GM23338 (cell line): Measurements from ENCODE around the gene RPEL1. TPM values are rescaled to one million over a fixed set of nuclear protein-coding genes. Genes with fewer than 3 reads are reported as not detected.
"Not testable (repeated sequence)": the region's sequence is repeated elsewhere in the genome, so short reads cannot be mapped to it uniquely, and the experiment has no call there.

ENCODE experiments used
- ATAC-seq: fragments of 200-7000 bp; cut with Tn5 transposase; 3 replicates; pipeline ENCODE4 v1.9.1; 2020
- DNase-seq: peaks from one replicate; pipeline ENCODE4 v3.0.0-alpha.2; 2015; ENCODE audit warnings: low spot score
- H2AFZ ChIP-seq: fragments of 200-600 bp; sonication (generic); 2 replicates; pipeline ENCODE4 v1.8.0; 2016; ENCODE audit warnings: antibody characterized with exemption, mild to moderate bottlenecking, moderate library complexity
- H3F3A ChIP-seq: fragments of 200-600 bp; sonication (generic); replicated peaks from 2 replicates; pipeline ENCODE4 v1.8.0; 2017; ENCODE audit warnings: antibody characterized with exemption, mixed run types, low read depth
- H3K27ac ChIP-seq: fragments of 200-600 bp; sonication (generic); 2 replicates; pipeline ENCODE4 v1.6.1; 2016; ENCODE audit warnings: low read depth
- H3K27me3 ChIP-seq: fragments of 200-600 bp; sonication (generic); 2 replicates; pipeline ENCODE4 v1.8.0; 2016; ENCODE audit warnings: mild to moderate bottlenecking, mixed run types, moderate library complexity; ENCODE audit not compliant: insufficient read depth
- H3K36me3 ChIP-seq: fragments of 200-600 bp; sonication (generic); 2 replicates; pipeline ENCODE4 v1.8.0; 2016; ENCODE audit warnings: mild to moderate bottlenecking; ENCODE audit not compliant: insufficient read depth
- H3K4me1 ChIP-seq: fragments of 200-600 bp; sonication (generic); 2 replicates; pipeline ENCODE4 v1.8.0; 2016; ENCODE audit warnings: mild to moderate bottlenecking, moderate library complexity; ENCODE audit not compliant: insufficient read depth
- H3K4me2 ChIP-seq: fragments of 200-600 bp; sonication (generic); 2 replicates; pipeline ENCODE4 v1.7.1; 2017; ENCODE audit warnings: mixed run types
- H3K4me3 ChIP-seq: fragments of 200-600 bp; sonication (generic); 2 replicates; pipeline ENCODE4 v1.6.1; 2016; ENCODE audit warnings: mixed run types
- H3K79me2 ChIP-seq: fragments of 200-600 bp; sonication (generic); replicated peaks from 2 replicates; pipeline ENCODE4 v1.8.0; 2017; ENCODE audit warnings: mild to moderate bottlenecking; ENCODE audit not compliant: insufficient read depth
- H3K9me2 ChIP-seq: fragments of 200-600 bp; sonication (generic); 2 replicates; pipeline ENCODE4 v1.8.0; 2017; ENCODE audit not compliant: insufficient read depth
- H4K20me1 ChIP-seq: fragments of 200-600 bp; sonication (generic); replicated peaks from 2 replicates; pipeline ENCODE4 v1.8.0; 2017; ENCODE audit warnings: mild to moderate bottlenecking; ENCODE audit not compliant: insufficient read depth
- H3K27ac Mint-ChIP-seq: 2 replicates; pipeline ENCODE4 v1.8.0; 2020; ENCODE audit warnings: inconsistent platforms, mild to moderate bottlenecking, moderate library complexity, mixed read lengths
- H3K27me3 Mint-ChIP-seq: 3 replicates; pipeline ENCODE4 v1.8.0; 2022; ENCODE audit warnings: low read depth, mild to moderate bottlenecking, moderate library complexity, mixed read lengths, inconsistent platforms; ENCODE audit not compliant: insufficient read depth, poor library complexity
- H3K36me3 Mint-ChIP-seq: 3 replicates; pipeline ENCODE4 v1.8.0; 2021; ENCODE audit warnings: low read depth, mild to moderate bottlenecking, inconsistent platforms, moderate library complexity, mixed read lengths
- H3K4me1 Mint-ChIP-seq: 3 replicates; pipeline ENCODE4 v1.8.0; 2020; ENCODE audit warnings: mild to moderate bottlenecking, inconsistent platforms, mixed read lengths
- H3K4me3 Mint-ChIP-seq: 3 replicates; pipeline ENCODE4 v1.8.0; 2021; ENCODE audit warnings: moderate library complexity, mild to moderate bottlenecking, inconsistent platforms, mixed read lengths
- H3K9me3 Mint-ChIP-seq: 3 replicates; pipeline ENCODE4 v1.8.0; 2020; ENCODE audit warnings: moderate library complexity, mild to moderate bottlenecking, inconsistent platforms, mixed read lengths
- EZH2 ChIP-seq: fragments of 200-600 bp; sonication (generic); IDR thresholded peaks from one replicate; pipeline ENCODE4 v1.8.0; 2017; ENCODE audit warnings: antibody characterized with exemption, mild to moderate bottlenecking, low read depth; ENCODE audit not compliant: unreplicated experiment
- POLR2AphosphoS5 ChIP-seq: IDR thresholded peaks from 2 replicates; pipeline ENCODE4 v1.6.1; 2016; ENCODE audit warnings: antibody characterized with exemption, low read depth
- ZNF331 ChIP-seq: fragments of 250-450 bp; sonication (Bioruptor Pico); IDR thresholded peaks from 2 replicates; pipeline ENCODE4 v1.5.0; 2020; ENCODE audit warnings: low read depth, mild to moderate bottlenecking, moderate library complexity
- polyA plus RNA-seq: library from polyadenylated mRNA; unstranded; fragments of >200 nt; fragmentation: Nextera tagmentation; extraction: Ambion mirVana; gene quantifications from 2 replicates; pipeline ENCODE4 v1.2.1, GENCODE V29; 2016
- total RNA-seq: library from RNA; depleted of rRNA; stranded (reverse); fragments of >200 nt; shearing (Covaris generic); gene quantifications from 2 replicates; pipeline ENCODE4 v1.2.3, GENCODE V29; 2014
- TF ChIP-seq, protein P1 (sequence below): fragments of 250-450 bp; sonication (Bioruptor Pico); IDR thresholded peaks from 2 replicates; pipeline ENCODE4 v1.5.0; 2020; ENCODE audit warnings: mild to moderate bottlenecking, moderate library complexity
- TF ChIP-seq, protein P2 (sequence below): IDR thresholded peaks from 2 replicates; pipeline ENCODE4 v1.6.1; 2016; ENCODE audit warnings: antibody characterized with exemption
- TF ChIP-seq, protein P3 (sequence below): IDR thresholded peaks from one replicate; pipeline ENCODE4 v1.6.1; 2018; ENCODE audit warnings: antibody characterized with exemption; ENCODE audit not compliant: unreplicated experiment
- TF ChIP-seq, protein P4 (sequence below), 2 experiments: fragments of 200-600 bp in 1 of 2; sonication (generic) in 1 of 2; conservative IDR thresholded peaks; 2 replicates each; pipeline versions ENCODE4 v1.5.1 to v1.6.1; 2016 to 2017; ENCODE audit warnings: antibody characterized with exemption in 2 of 2, low read depth in 2 of 2, mild to moderate bottlenecking in 2 of 2, moderate library complexity in 1 of 2

The RPEL1 gene
- total and polyA plus RNA-seq, 2 experiments from 2014 or later: not detected

DNA sequence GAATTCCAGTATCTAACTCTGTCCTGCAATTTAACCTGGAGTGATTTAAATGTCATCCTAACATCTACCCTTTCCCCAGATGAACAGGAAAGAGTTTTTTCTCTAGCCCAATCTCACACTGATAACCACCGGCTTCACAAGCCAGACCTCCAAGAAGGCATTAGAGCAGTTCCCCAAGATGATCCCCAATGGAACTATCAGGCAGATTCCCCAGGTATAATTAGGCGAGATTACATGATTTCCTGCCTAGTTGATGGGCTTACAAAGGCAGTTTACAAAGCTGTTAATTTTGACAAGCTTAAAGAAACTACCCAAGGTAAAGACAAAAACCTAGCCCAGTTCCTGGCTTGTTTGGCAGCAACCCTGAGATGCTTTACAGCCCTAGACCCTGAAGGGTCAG, 38.5 kb upstream of the RPEL1 start (continued):
- TF ChIP-seq, protein P1, sequence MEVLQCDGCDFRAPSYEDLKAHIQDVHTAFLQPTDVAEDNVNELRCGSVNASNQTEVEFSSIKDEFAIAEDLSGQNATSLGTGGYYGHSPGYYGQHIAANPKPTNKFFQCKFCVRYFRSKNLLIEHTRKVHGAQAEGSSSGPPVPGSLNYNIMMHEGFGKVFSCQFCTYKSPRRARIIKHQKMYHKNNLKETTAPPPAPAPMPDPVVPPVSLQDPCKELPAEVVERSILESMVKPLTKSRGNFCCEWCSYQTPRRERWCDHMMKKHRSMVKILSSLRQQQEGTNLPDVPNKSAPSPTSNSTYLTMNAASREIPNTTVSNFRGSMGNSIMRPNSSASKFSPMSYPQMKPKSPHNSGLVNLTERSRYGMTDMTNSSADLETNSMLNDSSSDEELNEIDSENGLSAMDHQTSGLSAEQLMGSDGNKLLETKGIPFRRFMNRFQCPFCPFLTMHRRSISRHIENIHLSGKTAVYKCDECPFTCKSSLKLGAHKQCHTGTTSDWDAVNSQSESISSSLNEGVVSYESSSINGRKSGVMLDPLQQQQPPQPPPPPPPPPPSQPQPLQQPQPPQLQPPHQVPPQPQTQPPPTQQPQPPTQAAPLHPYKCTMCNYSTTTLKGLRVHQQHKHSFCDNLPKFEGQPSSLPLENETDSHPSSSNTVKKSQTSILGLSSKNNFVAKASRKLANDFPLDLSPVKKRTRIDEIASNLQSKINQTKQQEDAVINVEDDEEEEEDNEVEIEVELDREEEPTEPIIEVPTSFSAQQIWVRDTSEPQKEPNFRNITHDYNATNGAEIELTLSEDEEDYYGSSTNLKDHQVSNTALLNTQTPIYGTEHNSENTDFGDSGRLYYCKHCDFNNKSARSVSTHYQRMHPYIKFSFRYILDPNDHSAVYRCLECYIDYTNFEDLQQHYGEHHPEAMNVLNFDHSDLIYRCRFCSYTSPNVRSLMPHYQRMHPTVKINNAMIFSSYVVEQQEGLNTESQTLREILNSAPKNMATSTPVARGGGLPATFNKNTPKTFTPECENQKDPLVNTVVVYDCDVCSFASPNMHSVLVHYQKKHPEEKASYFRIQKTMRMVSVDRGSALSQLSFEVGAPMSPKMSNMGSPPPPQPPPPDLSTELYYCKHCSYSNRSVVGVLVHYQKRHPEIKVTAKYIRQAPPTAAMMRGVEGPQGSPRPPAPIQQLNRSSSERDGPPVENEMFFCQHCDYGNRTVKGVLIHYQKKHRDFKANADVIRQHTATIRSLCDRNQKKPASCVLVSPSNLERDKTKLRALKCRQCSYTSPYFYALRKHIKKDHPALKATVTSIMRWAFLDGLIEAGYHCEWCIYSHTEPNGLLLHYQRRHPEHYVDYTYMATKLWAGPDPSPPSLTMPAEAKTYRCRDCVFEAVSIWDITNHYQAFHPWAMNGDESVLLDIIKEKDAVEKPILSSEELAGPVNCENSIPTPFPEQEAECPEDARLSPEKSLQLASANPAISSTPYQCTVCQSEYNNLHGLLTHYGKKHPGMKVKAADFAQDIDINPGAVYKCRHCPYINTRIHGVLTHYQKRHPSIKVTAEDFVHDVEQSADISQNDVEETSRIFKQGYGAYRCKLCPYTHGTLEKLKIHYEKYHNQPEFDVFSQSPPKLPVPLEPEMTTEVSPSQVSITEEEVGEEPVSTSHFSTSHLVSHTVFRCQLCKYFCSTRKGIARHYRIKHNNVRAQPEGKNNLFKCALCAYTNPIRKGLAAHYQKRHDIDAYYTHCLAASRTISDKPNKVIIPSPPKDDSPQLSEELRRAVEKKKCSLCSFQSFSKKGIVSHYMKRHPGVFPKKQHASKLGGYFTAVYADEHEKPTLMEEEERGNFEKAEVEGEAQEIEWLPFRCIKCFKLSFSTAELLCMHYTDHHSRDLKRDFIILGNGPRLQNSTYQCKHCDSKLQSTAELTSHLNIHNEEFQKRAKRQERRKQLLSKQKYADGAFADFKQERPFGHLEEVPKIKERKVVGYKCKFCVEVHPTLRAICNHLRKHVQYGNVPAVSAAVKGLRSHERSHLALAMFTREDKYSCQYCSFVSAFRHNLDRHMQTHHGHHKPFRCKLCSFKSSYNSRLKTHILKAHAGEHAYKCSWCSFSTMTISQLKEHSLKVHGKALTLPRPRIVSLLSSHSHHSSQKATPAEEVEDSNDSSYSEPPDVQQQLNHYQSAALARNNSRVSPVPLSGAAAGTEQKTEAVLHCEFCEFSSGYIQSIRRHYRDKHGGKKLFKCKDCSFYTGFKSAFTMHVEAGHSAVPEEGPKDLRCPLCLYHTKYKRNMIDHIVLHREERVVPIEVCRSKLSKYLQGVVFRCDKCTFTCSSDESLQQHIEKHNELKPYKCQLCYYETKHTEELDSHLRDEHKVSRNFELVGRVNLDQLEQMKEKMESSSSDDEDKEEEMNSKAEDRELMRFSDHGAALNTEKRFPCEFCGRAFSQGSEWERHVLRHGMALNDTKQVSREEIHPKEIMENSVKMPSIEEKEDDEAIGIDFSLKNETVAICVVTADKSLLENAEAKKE (CRISPR knock-in tag): no peak
- TF ChIP-seq, protein P2, sequence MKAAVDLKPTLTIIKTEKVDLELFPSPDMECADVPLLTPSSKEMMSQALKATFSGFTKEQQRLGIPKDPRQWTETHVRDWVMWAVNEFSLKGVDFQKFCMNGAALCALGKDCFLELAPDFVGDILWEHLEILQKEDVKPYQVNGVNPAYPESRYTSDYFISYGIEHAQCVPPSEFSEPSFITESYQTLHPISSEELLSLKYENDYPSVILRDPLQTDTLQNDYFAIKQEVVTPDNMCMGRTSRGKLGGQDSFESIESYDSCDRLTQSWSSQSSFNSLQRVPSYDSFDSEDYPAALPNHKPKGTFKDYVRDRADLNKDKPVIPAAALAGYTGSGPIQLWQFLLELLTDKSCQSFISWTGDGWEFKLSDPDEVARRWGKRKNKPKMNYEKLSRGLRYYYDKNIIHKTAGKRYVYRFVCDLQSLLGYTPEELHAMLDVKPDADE: no peak
- no peak for TF ChIP-seq POLR2AphosphoS5
- TF ChIP-seq, protein P3, sequence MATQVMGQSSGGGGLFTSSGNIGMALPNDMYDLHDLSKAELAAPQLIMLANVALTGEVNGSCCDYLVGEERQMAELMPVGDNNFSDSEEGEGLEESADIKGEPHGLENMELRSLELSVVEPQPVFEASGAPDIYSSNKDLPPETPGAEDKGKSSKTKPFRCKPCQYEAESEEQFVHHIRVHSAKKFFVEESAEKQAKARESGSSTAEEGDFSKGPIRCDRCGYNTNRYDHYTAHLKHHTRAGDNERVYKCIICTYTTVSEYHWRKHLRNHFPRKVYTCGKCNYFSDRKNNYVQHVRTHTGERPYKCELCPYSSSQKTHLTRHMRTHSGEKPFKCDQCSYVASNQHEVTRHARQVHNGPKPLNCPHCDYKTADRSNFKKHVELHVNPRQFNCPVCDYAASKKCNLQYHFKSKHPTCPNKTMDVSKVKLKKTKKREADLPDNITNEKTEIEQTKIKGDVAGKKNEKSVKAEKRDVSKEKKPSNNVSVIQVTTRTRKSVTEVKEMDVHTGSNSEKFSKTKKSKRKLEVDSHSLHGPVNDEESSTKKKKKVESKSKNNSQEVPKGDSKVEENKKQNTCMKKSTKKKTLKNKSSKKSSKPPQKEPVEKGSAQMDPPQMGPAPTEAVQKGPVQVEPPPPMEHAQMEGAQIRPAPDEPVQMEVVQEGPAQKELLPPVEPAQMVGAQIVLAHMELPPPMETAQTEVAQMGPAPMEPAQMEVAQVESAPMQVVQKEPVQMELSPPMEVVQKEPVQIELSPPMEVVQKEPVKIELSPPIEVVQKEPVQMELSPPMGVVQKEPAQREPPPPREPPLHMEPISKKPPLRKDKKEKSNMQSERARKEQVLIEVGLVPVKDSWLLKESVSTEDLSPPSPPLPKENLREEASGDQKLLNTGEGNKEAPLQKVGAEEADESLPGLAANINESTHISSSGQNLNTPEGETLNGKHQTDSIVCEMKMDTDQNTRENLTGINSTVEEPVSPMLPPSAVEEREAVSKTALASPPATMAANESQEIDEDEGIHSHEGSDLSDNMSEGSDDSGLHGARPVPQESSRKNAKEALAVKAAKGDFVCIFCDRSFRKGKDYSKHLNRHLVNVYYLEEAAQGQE: no peak
- TF ChIP-seq, protein P4, sequence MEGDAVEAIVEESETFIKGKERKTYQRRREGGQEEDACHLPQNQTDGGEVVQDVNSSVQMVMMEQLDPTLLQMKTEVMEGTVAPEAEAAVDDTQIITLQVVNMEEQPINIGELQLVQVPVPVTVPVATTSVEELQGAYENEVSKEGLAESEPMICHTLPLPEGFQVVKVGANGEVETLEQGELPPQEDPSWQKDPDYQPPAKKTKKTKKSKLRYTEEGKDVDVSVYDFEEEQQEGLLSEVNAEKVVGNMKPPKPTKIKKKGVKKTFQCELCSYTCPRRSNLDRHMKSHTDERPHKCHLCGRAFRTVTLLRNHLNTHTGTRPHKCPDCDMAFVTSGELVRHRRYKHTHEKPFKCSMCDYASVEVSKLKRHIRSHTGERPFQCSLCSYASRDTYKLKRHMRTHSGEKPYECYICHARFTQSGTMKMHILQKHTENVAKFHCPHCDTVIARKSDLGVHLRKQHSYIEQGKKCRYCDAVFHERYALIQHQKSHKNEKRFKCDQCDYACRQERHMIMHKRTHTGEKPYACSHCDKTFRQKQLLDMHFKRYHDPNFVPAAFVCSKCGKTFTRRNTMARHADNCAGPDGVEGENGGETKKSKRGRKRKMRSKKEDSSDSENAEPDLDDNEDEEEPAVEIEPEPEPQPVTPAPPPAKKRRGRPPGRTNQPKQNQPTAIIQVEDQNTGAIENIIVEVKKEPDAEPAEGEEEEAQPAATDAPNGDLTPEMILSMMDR (conservative IDR thresholded peaks at IDR 0.05; ENCODE audit: low read depth in 2 of 2): no peak
- no peak for TF ChIP-seq ZNF331 (CRISPR knock-in tag)
- no peak for TF ChIP-seq EZH2

DNA sequence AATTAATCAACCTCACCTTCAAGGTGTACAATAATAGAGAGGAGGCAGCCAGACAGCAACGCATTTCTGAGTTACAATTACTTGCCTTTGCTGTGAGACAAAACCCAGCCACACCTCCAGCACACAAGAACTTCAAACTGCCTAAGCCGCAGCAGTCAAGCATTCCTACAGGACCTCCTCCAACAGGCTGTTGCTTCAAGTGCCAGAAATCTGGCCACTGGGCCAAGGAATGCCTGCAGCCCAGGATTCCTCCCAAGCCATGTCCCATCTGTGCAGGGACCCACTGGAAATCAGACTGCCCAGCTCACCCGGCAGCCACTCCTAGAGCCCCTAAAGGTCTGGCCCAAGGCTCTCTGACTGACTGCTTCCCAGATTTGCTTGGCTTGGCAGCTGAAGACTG, 38.0 kb upstream of the RPEL1 start:
- H2AFZ ChIP-seq, H3K27ac Mint-ChIP-seq, H3K4me3 ChIP-seq: not testable (repeated sequence)

DNA sequence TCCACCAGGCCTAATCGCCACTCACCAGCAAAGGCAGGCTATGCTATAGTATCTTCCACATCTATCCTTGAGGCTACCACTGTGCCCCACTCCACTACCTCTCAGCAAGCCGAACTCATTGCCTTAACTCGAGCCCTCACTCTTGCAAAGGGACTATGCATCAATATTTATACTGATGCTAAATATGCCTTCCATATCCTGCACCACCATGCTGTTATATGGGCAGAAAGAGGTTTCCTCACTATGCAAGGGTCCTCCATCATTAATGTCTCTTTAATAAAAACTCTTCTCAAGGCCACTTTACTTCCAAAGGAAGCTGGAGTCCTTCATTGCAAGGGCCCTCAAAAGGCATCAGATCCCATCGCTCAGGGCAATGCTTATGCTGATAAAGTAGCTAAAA, 35.4 kb upstream of the RPEL1 start:
- not testable (repeated sequence) for ATAC-seq, H3K27me3 ChIP-seq, H3K27ac Mint-ChIP-seq, H3K36me3 ChIP-seq, H3K27me3 Mint-ChIP-seq, H3K79me2 ChIP-seq, H3K9me2 ChIP-seq, H2AFZ ChIP-seq, DNase-seq, H3K4me3 ChIP-seq, H3K4me2 ChIP-seq, H3F3A ChIP-seq, H3K27ac ChIP-seq, H3K4me3 Mint-ChIP-seq, H4K20me1 ChIP-seq
- peaks cover 18% of the 10 kb centered on the region for H3K4me1 ChIP-seq
- Mint-ChIP-seq H3K4me1 (peaks cover 42% of the 10 kb centered on the region), H3K36me3 (peaks cover 27% of the 10 kb centered on the region), H3K9me3 (peaks cover 23% of the 10 kb centered on the region)

More for the DNA sequence above, 38.0 kb upstream of the RPEL1 start:
- Mint-ChIP-seq H3K9me3 (peaks cover 19% of the 10 kb centered on the region), H3K36me3 (peaks cover 22% of the 10 kb centered on the region), H3K4me1 (peaks cover 47% of the 10 kb centered on the region)
- H3K4me3 Mint-ChIP-seq, ATAC-seq, H3K4me2 ChIP-seq, H3K27me3 Mint-ChIP-seq, H4K20me1 ChIP-seq, H3K9me2 ChIP-seq, H3K27ac ChIP-seq, H3K79me2 ChIP-seq, DNase-seq, H3F3A ChIP-seq, H3K27me3 ChIP-seq, H3K36me3 ChIP-seq: not testable (repeated sequence)
- peaks cover 25% of the 10 kb centered on the region for H3K4me1 ChIP-seq
